NCI-H526 treated with DMSO at 0.1 percent for 48 hours (cell line): ENCODE measurements around the gene NCOA1.
"Not testable (repeated sequence)": the region's sequence is repeated elsewhere in the genome, so short reads cannot be mapped to it uniquely, and the experiment has no call there.

Experiments
- DNase-seq: peaks from one replicate; lab custom pipeline; 2025; lab: John Stamatoyannopoulos, UW

NCOA1 gene

DNA sequence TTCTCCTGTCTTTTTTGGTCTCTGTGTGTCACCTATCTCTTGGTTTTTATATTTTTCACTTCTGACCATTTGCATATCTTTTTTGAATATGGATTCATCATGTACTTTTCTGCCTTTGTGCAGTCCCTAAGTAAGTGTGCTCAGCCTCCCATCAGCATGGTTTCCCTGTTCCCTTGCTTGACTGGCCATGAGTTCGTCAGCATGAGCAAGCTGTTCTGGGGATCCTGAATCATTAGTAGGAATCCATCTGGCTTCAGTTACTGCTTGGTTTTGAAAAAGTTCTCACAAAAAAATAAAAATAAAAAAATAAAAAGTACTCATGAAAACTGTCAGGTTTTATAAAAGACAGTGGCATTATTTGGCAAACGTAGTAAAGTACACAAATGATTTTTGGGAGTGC is 144.1 kb downstream of the NCOA1 start:
- DNase-seq, result peak; percentile 34

- no peak for DNase-seq
These were observed 147.5 kb downstream of the NCOA1 start for GRCh38 chr2:24638568-24638967.

- no peak for DNase-seq
These were observed 151.3 kb downstream of the NCOA1 start for GRCh38 chr2:24642351-24642750.

GRCh38 chr2:24643051-24643450 is 152.0 kb downstream of the NCOA1 start:
- DNase-seq, result no peak

- no peak for DNase-seq
These were observed 153.0 kb downstream of the NCOA1 start for GRCh38 chr2:24644032-24644431.

GRCh38 chr2:24650997-24651642 is 160.1 kb downstream of the NCOA1 start:
- DNase-seq, result no peak

DNA sequence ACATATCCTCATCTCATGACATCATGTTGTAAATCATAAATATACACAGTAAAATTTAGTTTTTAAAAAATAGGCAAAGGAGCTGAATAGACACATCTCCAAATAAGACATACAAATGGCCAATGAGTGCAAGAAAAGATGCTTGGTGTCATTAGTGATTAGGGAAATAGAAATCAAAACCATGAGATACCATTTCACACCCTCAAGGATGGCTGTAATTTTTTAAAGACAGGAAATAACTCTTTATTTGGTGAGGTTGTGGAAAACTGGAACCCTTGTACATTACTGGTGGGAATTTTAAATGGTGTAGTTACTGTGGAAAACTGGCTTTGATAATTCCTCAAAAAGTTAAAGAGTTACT is 160.6 kb downstream of the NCOA1 start:
- DNase-seq, result no peak

- DNase-seq, result no peak
These were observed 161.5 kb downstream of the NCOA1 start for GRCh38 chr2:24652265-24653182.

- no peak for DNase-seq
These were observed 166.8 kb downstream of the NCOA1 start for GRCh38 chr2:24657818-24658217.

GRCh38 chr2:24658531-24659202 is 167.6 kb downstream of the NCOA1 start:
- no peak for DNase-seq

DNA sequence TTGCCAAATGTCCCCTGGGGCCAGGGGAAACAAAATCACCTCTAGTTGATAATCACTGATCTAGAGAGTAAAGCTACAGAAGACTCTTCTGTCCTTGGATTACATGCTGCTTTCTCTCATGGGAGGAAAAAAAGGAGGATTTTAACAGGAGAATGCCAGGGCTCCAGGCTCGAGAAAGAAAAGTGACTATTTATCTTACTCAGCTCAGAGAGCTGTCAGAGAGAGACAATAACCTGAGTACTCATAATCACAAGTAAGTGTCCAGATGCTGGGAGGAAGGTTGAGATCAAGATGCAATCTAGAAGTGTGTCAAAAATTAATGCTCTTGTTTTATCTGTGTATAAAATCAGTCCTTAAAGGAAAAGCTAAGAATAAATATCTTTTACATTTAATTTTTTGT is 168.8 kb downstream of the NCOA1 start:
- DNase-seq, result no peak

DNA sequence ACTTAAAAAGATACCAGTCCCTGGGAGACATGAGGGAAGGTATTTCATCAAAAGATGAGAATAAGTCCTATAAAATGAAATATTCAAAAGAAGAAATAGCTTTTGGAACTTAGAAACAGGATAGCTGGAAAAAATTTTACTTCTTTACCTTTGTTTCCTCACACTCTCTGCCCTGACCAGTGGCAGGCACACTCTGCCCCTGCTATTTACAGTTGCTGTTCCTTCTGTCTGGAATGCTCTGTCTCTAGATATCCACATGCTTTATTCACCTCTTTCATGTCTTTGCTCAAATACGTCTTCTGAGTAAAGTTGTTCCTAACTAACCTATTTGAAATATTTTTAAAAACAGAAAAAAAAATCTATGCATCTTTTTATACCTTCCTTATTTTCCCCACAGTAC is 176.5 kb downstream of the NCOA1 start:
- DNase-seq, result no peak

- no peak for DNase-seq
These were observed 180.2 kb downstream of the NCOA1 start for GRCh38 chr2:24671230-24671629.

DNA sequence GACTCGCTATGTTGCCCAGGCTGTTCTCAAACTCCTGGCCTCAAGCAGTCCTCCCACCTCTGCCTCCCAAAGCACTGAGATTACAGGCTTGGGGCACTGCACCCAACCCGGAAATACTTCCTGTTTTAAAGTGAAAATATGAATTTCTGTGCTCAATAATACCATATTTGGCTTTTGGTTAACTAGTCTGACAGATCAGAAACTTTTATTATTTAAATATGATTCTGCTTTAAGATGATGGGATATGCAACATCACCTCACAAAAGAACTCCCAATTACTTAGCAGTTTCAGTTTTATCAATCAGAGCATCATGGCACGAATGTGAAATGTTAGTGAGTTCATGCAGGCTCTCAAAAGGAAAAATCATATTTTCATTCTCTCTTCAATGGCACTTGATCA is 181.5 kb downstream of the NCOA1 start:
- DNase-seq, result no peak

DNA sequence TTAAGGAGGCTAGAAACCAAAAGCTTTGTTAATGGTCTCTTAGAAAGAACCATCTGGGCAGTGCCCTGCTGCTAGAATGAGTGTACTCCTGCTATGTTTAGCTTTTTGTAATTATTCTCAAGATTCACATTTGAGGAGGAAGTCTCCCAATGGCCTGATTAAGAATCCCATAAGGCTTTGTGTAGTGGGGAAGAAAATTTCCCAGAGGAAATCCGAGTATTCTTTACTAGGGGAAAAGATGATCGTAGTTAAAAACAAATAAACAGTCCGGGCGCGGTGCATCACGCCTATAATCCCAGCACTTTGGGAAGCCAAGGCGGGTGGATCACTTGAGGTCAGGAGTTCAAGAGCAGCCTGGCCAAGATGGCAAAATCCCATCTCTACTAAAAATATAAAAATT is 184.3 kb downstream of the NCOA1 start:
- no peak for DNase-seq

DNA sequence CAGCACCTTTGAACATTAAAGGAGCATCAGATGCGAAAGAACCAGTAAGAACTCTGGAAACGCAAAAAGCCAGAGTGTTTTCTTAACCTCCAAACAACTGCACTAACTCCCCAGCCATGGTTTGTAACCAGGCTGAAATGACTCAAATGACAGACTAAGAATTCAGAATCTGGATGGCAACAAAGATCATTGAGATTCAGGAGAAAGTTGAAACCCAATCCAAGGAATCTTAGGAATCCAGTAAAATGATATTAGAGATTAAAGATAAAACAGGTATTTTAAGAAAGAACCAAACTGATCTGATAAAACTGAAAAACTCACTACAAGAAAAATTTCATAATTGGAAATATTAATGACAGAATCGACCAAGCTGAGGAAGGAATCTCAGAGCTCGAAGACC is 185.4 kb downstream of the NCOA1 start:
- no peak for DNase-seq

DNA sequence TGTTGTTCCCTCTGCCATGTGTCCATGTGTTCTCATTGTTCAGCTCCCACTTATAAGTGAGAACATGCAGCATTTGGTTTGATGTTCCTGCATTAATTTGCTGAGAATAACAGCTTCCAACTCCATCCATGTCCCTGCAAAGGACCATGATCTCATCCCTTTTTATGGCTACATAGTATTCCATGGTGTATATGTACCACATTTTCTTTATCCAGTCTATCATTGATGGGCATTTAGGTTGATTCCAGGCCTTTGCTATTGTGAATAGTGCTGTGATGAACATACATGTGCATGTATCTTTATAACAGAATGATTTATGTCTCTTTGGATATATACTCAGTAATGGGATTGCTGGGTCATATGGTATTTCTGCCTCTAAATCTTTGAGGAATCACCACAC is 187.0 kb downstream of the NCOA1 start:
- DNase-seq, result not testable (repeated sequence)

- DNase-seq, result no peak
These were observed 189.1 kb downstream of the NCOA1 start for GRCh38 chr2:24680196-24680595.

DNA sequence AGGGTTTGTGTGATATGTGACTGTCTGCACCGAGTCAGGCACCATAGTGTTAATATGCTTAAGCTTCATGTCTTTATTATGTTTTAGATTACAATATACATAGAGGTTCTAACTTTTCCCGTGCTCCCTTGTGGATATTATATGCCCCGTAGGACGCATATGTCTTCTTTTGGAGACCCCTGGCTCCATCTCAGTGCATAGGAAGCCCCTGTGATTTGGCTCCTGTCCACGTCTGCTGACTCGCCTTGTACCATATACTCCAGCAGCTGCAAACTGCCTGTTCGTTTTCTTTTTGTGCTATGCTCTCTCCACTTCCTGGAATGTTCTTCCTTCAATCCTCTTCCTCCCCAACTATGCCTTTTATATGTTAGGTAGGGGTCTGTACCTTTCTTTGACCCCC is 191.2 kb downstream of the NCOA1 start:
- no peak for DNase-seq

GRCh38 chr2:24683408-24683807 is 192.4 kb downstream of the NCOA1 start:
- DNase-seq, result no peak

DNA sequence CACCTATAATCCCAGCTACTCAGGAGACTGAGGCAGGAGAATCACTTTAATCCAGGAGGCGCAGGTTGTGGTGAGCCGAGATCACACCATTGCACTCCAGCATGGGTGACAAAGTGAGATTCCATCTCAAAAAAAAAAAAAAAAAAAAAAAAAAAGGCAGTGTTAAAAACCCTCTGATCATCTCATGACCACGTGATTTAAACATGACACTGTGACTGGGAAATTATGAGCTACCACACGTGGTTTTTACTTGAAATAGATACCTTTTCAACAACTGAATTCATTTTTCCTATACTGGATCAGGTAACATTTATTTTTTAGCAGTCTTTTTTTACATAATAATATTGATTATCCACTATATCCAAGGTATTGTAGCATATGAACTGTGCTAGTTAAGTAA is 199.5 kb downstream of the NCOA1 start:
- DNase-seq, result no peak

DNA sequence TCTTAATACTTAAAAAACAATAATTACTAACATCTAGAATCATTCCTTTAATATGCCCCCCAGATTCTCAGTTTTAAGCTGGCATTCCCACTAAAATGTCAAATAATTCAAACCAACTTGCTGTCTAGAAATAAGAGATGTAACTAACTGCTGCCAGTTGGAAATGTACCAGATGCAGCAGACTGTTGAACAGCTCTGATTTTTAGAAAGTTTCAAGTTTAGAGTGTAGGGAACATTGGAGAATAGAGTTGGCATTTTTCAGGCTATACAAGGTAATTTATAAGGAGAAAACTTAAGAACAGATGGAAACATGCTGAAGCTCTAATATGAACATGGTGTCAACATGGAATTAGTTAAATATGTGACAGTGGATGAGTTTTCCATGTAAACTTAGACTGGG is 200.8 kb downstream of the NCOA1 start:
- DNase-seq, result no peak

DNA sequence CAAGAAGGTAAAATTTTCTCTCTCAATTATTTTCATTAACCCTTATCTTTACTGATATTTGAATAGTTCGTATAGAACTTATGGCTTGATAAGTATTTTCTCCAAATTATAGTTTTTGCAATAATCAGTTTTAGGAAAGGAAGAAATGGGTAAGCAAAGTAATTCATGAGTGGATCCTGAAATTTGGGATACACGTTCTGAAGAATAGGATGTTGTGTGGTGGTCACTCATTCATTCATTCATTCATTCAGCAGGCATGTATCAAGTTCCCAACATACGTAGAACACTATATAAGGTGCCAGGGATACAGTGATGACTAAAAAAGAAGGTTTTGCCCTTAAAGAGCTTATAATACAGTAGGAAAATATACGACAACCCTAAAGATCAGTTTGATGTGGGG is 206.7 kb downstream of the NCOA1 start:
- DNase-seq, result no peak
